ENCODE measurements around the gene FAM193A.

DNA sequence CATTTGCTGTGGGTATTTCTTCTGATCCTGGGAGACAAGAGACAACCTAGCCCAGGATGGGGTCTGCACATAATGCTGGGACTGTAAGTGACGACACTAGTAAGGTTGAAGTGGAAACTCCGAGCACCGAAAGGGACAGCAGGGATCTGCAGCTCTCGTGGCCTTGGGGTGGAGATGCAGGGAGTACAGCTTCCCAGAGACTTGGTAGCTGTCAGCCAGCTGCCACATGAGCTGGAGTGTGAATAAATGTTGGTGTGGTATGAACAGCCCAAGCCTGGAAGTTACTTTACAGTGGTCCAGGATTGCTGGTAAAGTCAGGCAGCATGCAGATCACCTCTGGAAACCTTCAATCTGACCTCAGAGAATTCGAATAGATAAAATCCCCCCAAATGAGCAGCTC lies 97.6 kb downstream of the FAM193A start:
- TF ChIP-seq, protein P1, sequence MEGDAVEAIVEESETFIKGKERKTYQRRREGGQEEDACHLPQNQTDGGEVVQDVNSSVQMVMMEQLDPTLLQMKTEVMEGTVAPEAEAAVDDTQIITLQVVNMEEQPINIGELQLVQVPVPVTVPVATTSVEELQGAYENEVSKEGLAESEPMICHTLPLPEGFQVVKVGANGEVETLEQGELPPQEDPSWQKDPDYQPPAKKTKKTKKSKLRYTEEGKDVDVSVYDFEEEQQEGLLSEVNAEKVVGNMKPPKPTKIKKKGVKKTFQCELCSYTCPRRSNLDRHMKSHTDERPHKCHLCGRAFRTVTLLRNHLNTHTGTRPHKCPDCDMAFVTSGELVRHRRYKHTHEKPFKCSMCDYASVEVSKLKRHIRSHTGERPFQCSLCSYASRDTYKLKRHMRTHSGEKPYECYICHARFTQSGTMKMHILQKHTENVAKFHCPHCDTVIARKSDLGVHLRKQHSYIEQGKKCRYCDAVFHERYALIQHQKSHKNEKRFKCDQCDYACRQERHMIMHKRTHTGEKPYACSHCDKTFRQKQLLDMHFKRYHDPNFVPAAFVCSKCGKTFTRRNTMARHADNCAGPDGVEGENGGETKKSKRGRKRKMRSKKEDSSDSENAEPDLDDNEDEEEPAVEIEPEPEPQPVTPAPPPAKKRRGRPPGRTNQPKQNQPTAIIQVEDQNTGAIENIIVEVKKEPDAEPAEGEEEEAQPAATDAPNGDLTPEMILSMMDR (IDR thresholded peaks at IDR 0.05): no peak
- TF ChIP-seq POLR2A (IDR thresholded peaks at IDR 0.05): no peak

Measured in right lobe of liver (tissue), 4 donors.